Epidermal melanocyte (primary cell): ENCODE results near the gene TCERG1.

Experiments
- DNase-seq: peaks from one replicate; pipeline ENCODE4 v3.0.0; 2011; ENCODE audit warnings: low spot score; ENCODE audit not compliant: insufficient read length

TCERG1 gene

GRCh38 chr5:146446861-146447733, at the start of gene TCERG1:
Gene TCERG1 (plus strand): TSS chr5:146447333. CDS start chr5:146447350, 17 bp downstream.
- peak; percentile 77 for DNase-seq

DNA sequence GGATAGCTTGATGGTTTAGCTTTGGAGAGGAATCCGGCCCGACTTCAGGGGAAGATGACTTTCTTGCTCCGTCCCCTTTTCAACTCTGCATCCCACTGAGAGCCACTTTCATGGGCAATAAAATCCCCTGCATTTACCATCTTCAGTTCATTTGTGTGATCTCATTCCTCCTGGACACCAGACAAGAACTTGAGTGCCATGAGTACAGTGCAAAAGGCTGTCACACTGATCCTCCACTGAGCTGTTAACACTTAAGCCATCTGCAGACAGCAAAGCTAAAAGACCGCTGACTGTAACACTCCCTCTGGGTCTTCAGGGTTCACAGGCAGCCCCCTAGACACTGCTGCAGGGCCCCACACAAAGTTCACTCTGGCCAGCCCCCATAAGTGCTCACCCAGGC, 48.3 kb upstream of the TCERG1 start:
- no peak for DNase-seq

GRCh38 chr5:146399481-146399880, 47.7 kb upstream of the TCERG1 start:
- no peak for DNase-seq

- no peak for DNase-seq
These were observed 46.9 kb upstream of the TCERG1 start for GRCh38 chr5:146400201-146400600.

DNA sequence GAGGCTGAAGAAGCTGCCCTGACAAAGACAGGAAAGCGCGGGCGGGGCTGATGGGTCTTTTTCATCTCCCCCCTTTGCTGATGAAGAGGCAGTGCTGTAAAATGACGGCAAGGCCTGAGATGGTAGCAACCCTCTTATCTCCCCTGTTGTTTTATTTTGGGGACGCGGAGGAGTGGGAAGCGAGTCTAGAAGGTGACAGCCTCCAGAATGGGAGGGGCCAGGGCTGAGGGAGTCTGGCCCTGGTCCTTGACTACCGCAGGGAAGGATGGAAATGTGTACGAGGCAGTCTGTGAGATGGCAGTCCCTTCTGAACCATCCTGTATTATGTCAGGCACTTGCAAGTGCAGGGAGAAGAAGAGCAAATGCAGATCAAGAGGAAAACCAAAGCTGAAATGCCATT, 46.1 kb upstream of the TCERG1 start:
- DNase-seq: no peak

- DNase-seq: no peak
These were observed 44.2 kb upstream of the TCERG1 start for GRCh38 chr5:146402949-146403348.

GRCh38 chr5:146409054-146409671, 38.0 kb upstream of the TCERG1 start:
- DNase-seq: peak; percentile 60

- no peak for DNase-seq
These were observed 36.9 kb upstream of the TCERG1 start for GRCh38 chr5:146410272-146410671.

GRCh38 chr5:146419696-146420095, 27.4 kb upstream of the TCERG1 start:
- no peak for DNase-seq

DNA sequence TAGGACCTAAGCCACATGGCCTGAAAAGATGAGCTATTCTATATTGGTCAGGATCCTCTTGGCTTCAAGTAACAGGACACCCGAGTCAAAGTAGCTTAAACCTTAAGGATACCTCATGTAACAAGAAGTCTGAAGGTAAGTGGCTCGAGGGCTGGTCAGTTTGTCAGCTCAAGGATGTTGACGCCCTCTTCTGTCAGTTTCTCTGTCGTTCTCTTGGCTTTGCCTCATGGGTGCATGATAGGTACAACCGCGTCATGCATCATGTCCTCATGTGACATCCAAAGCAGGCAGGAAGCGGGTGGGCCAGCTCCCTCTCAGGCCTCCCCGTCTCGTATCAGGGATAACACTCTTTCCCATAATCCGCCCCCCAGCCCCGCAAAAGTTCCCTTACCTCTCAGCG, 22.1 kb upstream of the TCERG1 start:
- no peak for DNase-seq

GRCh38 chr5:146426305-146426704, 20.8 kb upstream of the TCERG1 start:
- DNase-seq: no peak

- no peak for DNase-seq
These were observed 20.1 kb upstream of the TCERG1 start for GRCh38 chr5:146426853-146427618.

- DNase-seq: no peak
These were observed 19.5 kb upstream of the TCERG1 start for GRCh38 chr5:146427619-146427997.

DNA sequence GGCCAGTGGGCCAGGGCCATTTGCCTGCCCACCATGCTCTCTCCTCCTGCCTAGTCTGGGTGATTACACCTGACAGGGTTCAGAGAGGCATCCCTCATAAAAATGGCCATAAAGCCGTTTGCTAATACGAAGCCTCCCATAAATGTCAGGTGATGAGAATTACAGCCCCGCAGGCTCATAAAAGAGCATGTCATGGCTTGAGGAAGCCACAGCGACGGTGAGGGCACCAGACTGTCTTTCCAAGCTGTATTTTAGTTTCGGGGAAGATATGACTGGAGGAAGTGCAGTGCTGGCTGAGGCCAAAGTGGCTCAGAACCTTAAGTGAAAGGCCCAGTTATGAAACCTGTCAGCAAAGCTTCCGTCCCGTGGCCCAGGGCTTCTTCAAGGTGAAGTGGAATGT, 18.5 kb upstream of the TCERG1 start:
- DNase-seq: no peak

DNA sequence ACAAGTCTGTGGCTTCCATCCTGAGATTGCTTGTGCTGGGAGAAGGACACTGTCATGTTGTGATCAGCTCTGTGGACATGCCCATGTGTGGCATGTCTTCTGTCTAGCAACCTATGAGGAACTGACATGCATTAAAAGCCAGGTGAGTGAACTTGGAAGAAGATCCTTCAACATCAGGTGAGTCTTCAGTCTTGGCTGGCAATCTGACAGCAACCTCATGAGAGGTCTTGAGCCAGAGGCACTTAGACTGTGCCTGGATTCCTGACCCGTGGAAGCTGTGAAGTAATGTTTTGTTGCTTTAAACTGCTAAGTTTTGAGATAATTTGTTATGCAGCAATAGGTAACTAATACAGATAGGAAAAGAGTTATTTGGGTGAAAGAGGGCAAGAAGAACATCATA, 6.8 kb upstream of the TCERG1 start:
- DNase-seq: no peak

GRCh38 chr5:146440870-146441495, 6.2 kb upstream of the TCERG1 start:
- DNase-seq: no peak

GRCh38 chr5:146441896-146442295, 5.2 kb upstream of the TCERG1 start:
- DNase-seq: no peak

DNA sequence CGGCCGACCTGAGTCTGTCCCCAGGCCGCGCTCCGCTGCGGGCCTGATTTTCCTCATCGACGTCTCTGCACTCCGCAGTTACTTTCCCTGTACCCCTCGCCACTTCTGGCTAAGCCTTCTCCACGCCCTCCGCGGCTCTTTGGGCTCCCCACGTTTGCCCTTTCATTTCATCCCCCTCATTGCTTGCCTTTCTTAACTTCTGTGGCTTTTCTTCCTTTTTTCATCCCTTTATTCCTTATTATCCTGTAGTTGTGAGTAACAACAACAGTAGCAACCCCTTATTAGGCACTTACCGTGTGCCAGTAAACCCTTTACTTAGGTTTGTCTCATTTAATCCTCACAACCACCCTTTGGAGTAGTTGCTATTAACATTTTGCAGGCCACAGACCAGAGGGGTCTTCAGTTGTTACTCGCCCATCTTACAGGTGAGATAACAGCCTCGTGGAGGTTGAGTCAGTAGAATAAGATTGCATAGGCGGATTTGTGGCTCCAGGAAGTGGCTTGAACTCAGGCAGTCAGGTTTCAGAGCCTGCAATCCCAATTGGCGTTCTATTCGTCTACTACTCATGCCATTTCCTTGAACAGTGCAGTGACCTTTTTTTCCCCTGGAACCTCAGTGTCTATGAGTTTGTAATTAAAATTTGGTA, 724 bp downstream of the TCERG1 start:
- DNase-seq: no peak

DNA sequence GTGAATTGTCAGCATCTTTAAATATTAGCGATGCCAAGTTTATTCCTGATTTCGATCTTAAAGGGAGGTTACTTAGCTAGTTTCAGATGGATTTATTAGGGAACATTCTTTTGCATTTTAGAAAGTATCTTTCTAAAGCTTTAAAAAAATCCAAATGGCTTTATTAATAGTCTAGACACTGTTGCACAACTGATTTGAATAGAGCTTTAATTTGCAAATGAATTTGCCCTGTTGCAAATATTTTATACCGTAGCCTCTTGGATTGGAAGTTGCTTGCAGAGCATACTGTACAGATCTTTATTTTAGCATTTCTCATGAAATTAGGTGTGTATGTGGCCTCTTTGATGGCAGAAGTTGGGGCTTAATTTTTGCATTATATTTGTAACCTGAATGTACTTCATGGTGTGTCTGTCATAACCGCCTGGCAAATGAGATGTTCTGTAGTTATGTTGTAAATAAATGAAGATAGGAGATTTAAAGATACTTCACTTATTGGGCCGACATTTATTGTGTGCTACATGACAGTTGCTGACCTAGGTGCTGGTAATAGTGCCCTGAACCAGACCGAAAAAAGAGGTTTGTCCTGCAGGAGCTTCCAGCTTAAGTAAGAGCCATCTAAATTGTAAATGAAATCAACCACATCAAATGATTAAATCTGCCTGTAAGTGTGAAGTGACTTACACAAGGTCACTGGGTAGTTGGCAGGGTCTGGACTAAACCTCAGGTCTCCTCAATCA, 1.8 kb downstream of the TCERG1 start:
- no peak for DNase-seq

GRCh38 chr5:146450002-146450401, 2.9 kb downstream of the TCERG1 start:
- no peak for DNase-seq

GRCh38 chr5:146451411-146451810, 4.3 kb downstream of the TCERG1 start:
- DNase-seq: no peak
